ENCODE results near the gene POLDIP2. TPM values are rescaled to one million over a fixed set of nuclear protein-coding genes. Genes with fewer than 3 reads are reported as not detected.
A peak's percentile ranks its signal among the peaks of the same experiment; 100 is the strongest.

Gene POLDIP2
- polyA plus RNA-seq, 3 donors from 2014 or later = 79.0 to 134 (median 80.3) TPM

DNA sequence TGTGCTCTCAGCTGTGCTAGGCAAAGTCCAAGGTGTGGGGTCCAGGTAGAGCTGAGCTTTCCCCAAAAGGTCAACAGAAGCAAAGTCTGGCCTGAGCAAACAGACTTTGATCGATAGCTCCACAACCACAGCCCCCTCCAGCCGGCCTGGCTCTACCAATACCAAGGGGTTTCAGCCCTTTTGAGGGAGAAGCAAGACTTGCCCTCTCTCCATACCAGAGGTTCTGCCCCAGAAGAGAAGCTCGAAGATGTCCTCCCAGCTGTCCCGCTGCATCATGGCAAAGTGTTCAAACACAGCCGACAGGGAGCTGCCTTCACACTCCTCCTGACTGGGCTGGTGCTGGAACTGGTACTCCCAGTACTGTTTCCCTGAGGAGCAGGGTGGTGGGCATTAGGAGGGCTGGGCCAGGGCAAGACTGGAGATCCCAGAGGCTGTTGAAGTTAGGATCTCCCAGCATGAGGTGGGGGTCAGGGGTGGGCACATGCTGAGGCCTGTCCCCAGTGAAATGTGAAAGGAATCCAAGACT, 11.0 kb upstream of the POLDIP2 start:
- no peak for DNase-seq
- H3K4me3 Mint-ChIP-seq = no peak overlapping the region
- H3K9me3 Mint-ChIP-seq = no peaks in the 10 kb centered on the region
- H3K27ac Mint-ChIP-seq = no peak overlapping the region
- peaks cover 14 to 15% of the 10 kb centered on the region in 2 donors for H3K4me1 Mint-ChIP-seq
- peaks cover 0 to 3% (median 0%) of the 10 kb centered on the region in 3 donors for H3K36me3 Mint-ChIP-seq
- H3K27me3 Mint-ChIP-seq (ENCODE audit: low read depth in 3 of 3) = peaks cover 0 to 5% (median 0%) of the 10 kb centered on the region in 3 donors

DNA sequence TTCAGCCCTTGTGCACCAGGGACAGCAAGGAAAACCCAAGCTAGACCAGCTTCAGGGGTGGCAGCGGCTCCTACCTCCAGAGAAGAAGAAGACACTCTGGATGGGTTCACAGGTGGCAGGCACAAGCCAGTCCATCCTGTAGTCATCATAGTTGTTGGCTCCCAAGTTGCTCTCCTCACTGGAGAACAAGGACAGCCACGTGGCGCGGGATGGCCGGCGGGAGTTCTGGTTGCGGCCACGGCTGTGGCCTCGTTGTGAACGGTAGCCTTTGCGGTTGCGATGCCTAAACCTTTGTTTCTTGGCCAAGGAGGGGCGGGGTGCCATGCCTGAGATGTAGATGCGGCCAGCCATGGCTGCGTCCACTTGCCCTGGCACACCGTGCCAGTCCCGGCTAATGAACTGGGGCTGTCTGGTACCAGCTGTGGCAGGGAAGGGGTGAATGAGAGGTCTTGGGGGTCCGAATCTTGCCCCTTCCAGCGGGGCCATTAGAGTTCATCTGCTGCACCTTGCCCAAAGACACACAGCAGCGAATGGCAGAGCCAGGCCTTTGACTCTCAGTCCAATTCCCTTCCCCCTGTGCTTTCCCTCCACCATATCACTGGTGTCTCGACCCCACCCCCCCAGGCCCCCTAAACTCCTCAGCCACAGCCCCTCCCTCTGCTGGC, 10.4 kb upstream of the POLDIP2 start:
- H3K4me1 Mint-ChIP-seq = peaks cover 8 to 9% of the 10 kb centered on the region in 2 donors
- no peak overlapping the region for H3K4me3 Mint-ChIP-seq

GRCh38 chr17:28366605-28367004, 9.3 kb upstream of the POLDIP2 start:
- H3K9me3 Mint-ChIP-seq = no peaks in the 10 kb centered on the region
- peak overlapping the region in 2 of 6 donors; percentile 4 to 23 for H3K27ac Mint-ChIP-seq
- peaks cover 0 to 5% (median 0%) of the 10 kb centered on the region in 3 donors for H3K27me3 Mint-ChIP-seq (ENCODE audit: low read depth in 3 of 3)
- peaks cover 3 to 5% of the 10 kb centered on the region in 2 donors for H3K4me1 Mint-ChIP-seq
- H3K4me3 Mint-ChIP-seq = no peak overlapping the region
- no peak for DNase-seq
- peaks cover 0 to 8% (median 4%) of the 10 kb centered on the region in 3 donors for H3K36me3 Mint-ChIP-seq

More for the DNA sequence above, 10.4 kb upstream of the POLDIP2 start:
- Mint-ChIP-seq H3K9me3 (no peaks in the 10 kb centered on the region), H3K27ac (no peak overlapping the region), H3K27me3 (ENCODE audit: low read depth in 3 of 3) (peaks cover 0 to 5% (median 0%) of the 10 kb centered on the region in 3 donors), H3K36me3 (peaks cover 0 to 7% (median 0%) of the 10 kb centered on the region in 3 donors)
- no peak for DNase-seq

- no peak overlapping the region for H3K4me3 Mint-ChIP-seq
- H3K36me3 Mint-ChIP-seq = peaks cover 0 to 15% (median 4%) of the 10 kb centered on the region in 3 donors
- DNase-seq = no peak
- H3K4me1 Mint-ChIP-seq = no peaks in the 10 kb centered on the region
- H3K27ac Mint-ChIP-seq = no peak overlapping the region
- H3K9me3 Mint-ChIP-seq = no peaks in the 10 kb centered on the region
- peaks cover 0 to 5% (median 0%) of the 10 kb centered on the region in 3 donors for H3K27me3 Mint-ChIP-seq (ENCODE audit: low read depth in 3 of 3)
Observed at GRCh38 chr17:28365487-28365886, 8.2 kb upstream of the POLDIP2 start.

- no peaks in the 10 kb centered on the region for H3K4me1 Mint-ChIP-seq
- no peaks in the 10 kb centered on the region for H3K9me3 Mint-ChIP-seq
- H3K4me3 Mint-ChIP-seq = no peak within 1 kb of the TSS
- H3K27ac Mint-ChIP-seq = no peak within 1 kb of the TSS
- peaks cover 0 to 5% (median 0%) of the 10 kb centered on the region in 3 donors for H3K27me3 Mint-ChIP-seq (ENCODE audit: low read depth in 3 of 3)
- peaks cover 0 to 18% (median 8%) of the 10 kb centered on the region in 3 donors for H3K36me3 Mint-ChIP-seq
- DNase-seq = no peak
Observed at GRCh38 chr17:28364665-28365363, 7.5 kb upstream of the POLDIP2 start, which contains the start of gene SEBOX. Gene SEBOX, minus strand, starts transcription at chr17:28365199. Its CDS starts 48 bp downstream, at chr17:28365151.

GRCh38 chr17:28363776-28364650, 6.7 kb upstream of the POLDIP2 start:
- H3K9me3 Mint-ChIP-seq = no peaks in the 10 kb centered on the region
- peaks cover 0 to 3% of the 10 kb centered on the region in 2 donors for H3K4me1 Mint-ChIP-seq
- H3K27ac Mint-ChIP-seq = no peak overlapping the region
- no peak overlapping the region for H3K4me3 Mint-ChIP-seq
- peaks cover 0 to 3% (median 0%) of the 10 kb centered on the region in 3 donors for H3K27me3 Mint-ChIP-seq (ENCODE audit: low read depth in 3 of 3)
- H3K36me3 Mint-ChIP-seq = peaks cover 0 to 22% (median 8%) of the 10 kb centered on the region in 3 donors
- DNase-seq = no peak

DNA sequence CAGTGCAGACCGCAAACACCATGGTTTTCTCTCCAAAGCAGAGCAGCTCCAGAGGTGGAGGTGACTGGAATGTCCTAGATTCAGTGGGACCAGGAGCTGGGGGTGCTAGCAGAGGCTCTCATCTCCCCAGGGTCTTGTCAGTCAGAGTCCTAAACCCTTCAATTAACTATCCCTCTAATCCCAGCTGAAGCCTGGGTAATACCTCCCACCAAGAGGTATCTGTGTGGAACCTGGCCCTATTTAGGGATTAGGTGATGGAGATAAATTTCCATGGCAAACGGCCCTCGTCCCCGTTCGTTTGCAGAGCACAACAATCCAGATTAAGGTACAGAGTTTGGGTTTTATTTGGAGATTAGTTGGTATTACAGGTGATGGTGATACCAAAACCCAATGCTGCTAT, 5.9 kb upstream of the POLDIP2 start:
- Mint-ChIP-seq H3K27ac (no peak overlapping the region), H3K4me1 (peaks cover 6% of the 10 kb centered on the region in 2 donors), H3K4me3 (no peak overlapping the region), H3K9me3 (no peaks in the 10 kb centered on the region), H3K36me3 (peaks cover 0 to 22% (median 8%) of the 10 kb centered on the region in 3 donors), H3K27me3 (ENCODE audit: low read depth in 3 of 3) (peaks cover 0 to 3% (median 0%) of the 10 kb centered on the region in 3 donors)
- DNase-seq = no peak

GRCh38 chr17:28357901-28358197, 522 bp upstream of the POLDIP2 start:
- DNase-seq = no peak
- Mint-ChIP-seq H3K36me3 (peaks cover 2 to 26% (median 8%) of the 10 kb centered on the region in 3 donors), H3K4me1 (peaks cover 25 to 34% of the 10 kb centered on the region in 2 donors)

DNA sequence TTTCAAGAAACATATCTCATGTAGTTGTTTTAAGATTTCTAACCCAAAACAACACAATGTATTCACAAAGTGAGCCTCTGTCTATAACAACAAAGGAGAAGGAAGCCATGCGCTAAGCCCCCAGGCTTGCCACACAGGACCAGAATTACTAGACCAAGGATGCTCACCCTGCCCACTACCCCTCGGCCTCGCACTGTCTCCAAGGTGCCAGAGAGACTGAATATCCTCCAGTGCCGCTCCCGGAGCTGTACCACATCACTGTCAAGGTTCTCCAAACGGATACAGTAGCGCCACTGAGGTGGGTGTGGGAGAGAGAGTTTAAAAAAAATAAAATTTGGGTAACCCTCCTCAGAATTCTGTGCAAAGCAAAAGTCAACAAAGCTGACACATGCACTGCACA, 7.1 kb downstream of the POLDIP2 start:
- H3K4me3 Mint-ChIP-seq = no peak overlapping the region
- H3K9me3 Mint-ChIP-seq = no peaks in the 10 kb centered on the region
- no peak overlapping the region for H3K27ac Mint-ChIP-seq
- peaks cover 11 to 51% (median 19%) of the 10 kb centered on the region in 3 donors for H3K36me3 Mint-ChIP-seq
- no peak for DNase-seq
- H3K27me3 Mint-ChIP-seq (ENCODE audit: low read depth in 3 of 3) = peaks cover 0 to 3% (median 0%) of the 10 kb centered on the region in 3 donors
- peaks cover 0 to 5% of the 10 kb centered on the region in 2 donors for H3K4me1 Mint-ChIP-seq

More at GRCh38 chr17:28357901-28358197, 522 bp upstream of the POLDIP2 start:
- Mint-ChIP-seq H3K9me3 (no peaks in the 10 kb centered on the region), H3K27ac (peak overlapping the region; percentile 88 to 95 (median 95)), H3K27me3 (ENCODE audit: low read depth in 3 of 3) (peaks cover 0 to 7% (median 5%) of the 10 kb centered on the region in 3 donors), H3K4me3 (peak overlapping the region; percentile 92 to 95 (median 94))

GRCh38 chr17:28348979-28349378, 8.3 kb downstream of the POLDIP2 start:
- H3K36me3 Mint-ChIP-seq = peaks cover 11 to 49% (median 20%) of the 10 kb centered on the region in 3 donors
- H3K27ac Mint-ChIP-seq = no peak overlapping the region
- no peaks in the 10 kb centered on the region for H3K4me1 Mint-ChIP-seq
- no peak for DNase-seq
- no peak overlapping the region for H3K4me3 Mint-ChIP-seq
- no peaks in the 10 kb centered on the region for H3K9me3 Mint-ChIP-seq
- H3K27me3 Mint-ChIP-seq (ENCODE audit: low read depth in 3 of 3) = peaks cover 0 to 3% (median 0%) of the 10 kb centered on the region in 3 donors

DNA sequence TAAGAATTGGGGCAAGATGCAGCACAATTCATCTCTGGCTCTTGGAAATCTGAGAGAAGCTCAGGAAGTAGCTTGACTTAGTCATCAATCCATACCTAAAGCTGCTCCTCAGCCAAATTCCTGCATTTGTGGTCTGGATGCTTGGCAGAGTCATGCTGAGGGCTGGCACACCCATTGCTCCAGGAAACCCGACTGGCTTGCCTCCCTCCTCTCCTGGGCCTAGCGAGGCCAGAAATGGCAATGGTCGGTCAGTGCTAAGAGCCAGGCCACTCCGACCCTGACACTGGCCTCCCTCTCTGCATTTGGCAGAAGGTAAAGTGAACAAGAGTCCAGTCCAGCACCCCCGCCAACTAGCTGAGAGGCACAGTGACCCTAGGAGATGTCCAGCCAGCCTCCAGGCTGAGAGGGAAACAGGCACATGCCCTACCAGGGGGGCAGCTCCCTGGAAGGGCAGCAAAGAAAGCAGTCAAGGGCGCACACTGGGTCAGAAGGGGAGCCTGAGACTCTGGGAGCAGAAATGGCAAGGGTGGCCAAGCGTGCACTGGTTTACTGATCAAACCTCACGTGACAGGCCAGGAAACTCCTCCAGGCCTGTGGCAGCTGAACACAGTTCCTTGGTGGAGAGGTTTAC, 10.0 kb downstream of the POLDIP2 start:
- Mint-ChIP-seq H3K4me1 (no peaks in the 10 kb centered on the region), H3K27ac (no peak overlapping the region), H3K36me3 (peaks cover 11 to 54% (median 20%) of the 10 kb centered on the region in 3 donors), H3K4me3 (no peak overlapping the region), H3K27me3 (ENCODE audit: low read depth in 3 of 3) (peaks cover 0 to 3% (median 0%) of the 10 kb centered on the region in 3 donors), H3K9me3 (no peaks in the 10 kb centered on the region)
- no peak for DNase-seq

GRCh38 chr17:28346746-28347246, 10.5 kb downstream of the POLDIP2 start:
- Mint-ChIP-seq H3K4me3 (no peak overlapping the region), H3K36me3 (peaks cover 11 to 55% (median 17%) of the 10 kb centered on the region in 3 donors), H3K27ac (peak overlapping the region in 1 of 6 donors; percentile 17)

DNA sequence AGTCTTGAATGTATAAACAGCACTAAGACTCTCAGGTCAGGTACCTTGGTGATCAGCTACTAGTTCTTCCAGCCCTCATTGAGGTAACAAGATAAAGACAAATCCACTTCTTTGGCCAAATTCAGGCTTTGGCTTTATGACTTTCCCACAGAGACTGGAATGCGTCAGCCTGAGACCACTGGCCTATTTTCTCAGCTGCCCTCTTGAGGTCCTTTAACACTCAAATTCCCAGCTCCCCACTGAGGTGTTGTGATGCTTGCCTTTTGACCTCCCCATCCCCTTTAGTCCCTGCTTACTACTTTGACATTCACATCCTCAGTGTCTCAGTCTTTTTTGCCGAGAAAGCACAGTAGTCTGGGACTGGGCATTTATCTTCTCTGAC, 11.1 kb downstream of the POLDIP2 start:
- H3K27ac Mint-ChIP-seq = peak overlapping the region in 1 of 6 donors; percentile 7
- H3K9me3 Mint-ChIP-seq = no peaks in the 10 kb centered on the region
- peaks cover 9 to 51% (median 17%) of the 10 kb centered on the region in 3 donors for H3K36me3 Mint-ChIP-seq
- H3K4me1 Mint-ChIP-seq = no peaks in the 10 kb centered on the region
- peaks cover 0 to 2% (median 0%) of the 10 kb centered on the region in 3 donors for H3K27me3 Mint-ChIP-seq (ENCODE audit: low read depth in 3 of 3)
- H3K4me3 Mint-ChIP-seq = no peak overlapping the region
- no peak for DNase-seq

More at GRCh38 chr17:28346746-28347246, 10.5 kb downstream of the POLDIP2 start:
- H3K27me3 Mint-ChIP-seq (ENCODE audit: low read depth in 3 of 3) = peaks cover 0 to 3% (median 0%) of the 10 kb centered on the region in 3 donors
- DNase-seq = no peak
- H3K9me3 Mint-ChIP-seq = no peaks in the 10 kb centered on the region
- no peaks in the 10 kb centered on the region for H3K4me1 Mint-ChIP-seq

All from immature natural killer cell (primary cell).